Neuronal stem cell (in vitro differentiated cells): ENCODE measurements around the gene SPARCL1.
"Not testable (repeated sequence)": the region's sequence is repeated elsewhere in the genome, so short reads cannot be mapped to it uniquely, and the experiment has no call there.

ENCODE experiments used
- DNase-seq: peaks from one replicate; pipeline ENCODE4 v3.0.0-alpha.2; 2013; ENCODE audit warnings: low spot score
- H2AFZ ChIP-seq: one replicate; pipeline ENCODE4 v1.6.1; 2013; ENCODE audit warnings: mild to moderate bottlenecking, low read length, inconsistent platforms
- H2AK5ac ChIP-seq: 2 replicates; pipeline ENCODE4 v1.6.1; 2013; ENCODE audit warnings: low read depth, mild to moderate bottlenecking, inconsistent platforms, low read length, moderate library complexity, mixed read lengths
- H2BK120ac ChIP-seq: 2 replicates; pipeline ENCODE4 v1.6.1; 2013; ENCODE audit warnings: low read depth, mild to moderate bottlenecking, inconsistent platforms, low read length, moderate library complexity, mixed read lengths
- H2BK12ac ChIP-seq: one replicate; pipeline ENCODE4 v1.6.1; 2013; ENCODE audit warnings: low read length, inconsistent platforms
- H2BK15ac ChIP-seq: 2 replicates; pipeline ENCODE4 v1.6.1; 2013; ENCODE audit warnings: mild to moderate bottlenecking, low read length, inconsistent platforms, mixed read lengths
- H2BK5ac ChIP-seq: one replicate; pipeline ENCODE4 v1.6.1; 2013; ENCODE audit warnings: inconsistent platforms, mild to moderate bottlenecking, low read length, moderate library complexity
- H3K14ac ChIP-seq: one replicate; pipeline ENCODE4 v1.6.1; 2013; ENCODE audit warnings: low read length, inconsistent platforms
- H3K18ac ChIP-seq: 2 replicates; pipeline ENCODE4 v1.6.1; 2013; ENCODE audit warnings: low read length, inconsistent platforms
- H3K23ac ChIP-seq: 2 replicates; pipeline ENCODE4 v1.6.1; 2013; ENCODE audit warnings: low read depth, mild to moderate bottlenecking, mixed read lengths, low read length, inconsistent platforms; ENCODE audit not compliant: poor library complexity
- H3K27ac ChIP-seq: replicated peaks from 3 replicates; pipeline ENCODE4 v1.5.1; 2013; ENCODE audit warnings: low read length, inconsistent platforms
- H3K27me3 ChIP-seq, 3 experiments: 2 replicates each; pipeline ENCODE4 v1.6.1; 2013; ENCODE audit warnings: low read length in 3 of 3, mild to moderate bottlenecking in 2 of 3, inconsistent platforms in 1 of 3, low read depth in 1 of 3, mixed read lengths in 1 of 3, moderate library complexity in 1 of 3; ENCODE audit not compliant: control insufficient read depth in 3 of 3, insufficient read depth in 3 of 3
- H3K36me3 ChIP-seq, 2 donors: replicated peaks in 1 of 2; 2 replicates each; pipeline ENCODE4 v1.6.1; 2013; ENCODE audit warnings: low read length in 2 of 2; ENCODE audit not compliant: control insufficient read depth in 2 of 2, insufficient read depth in 2 of 2
- H3K4ac ChIP-seq: 2 replicates; pipeline ENCODE4 v1.6.1; 2013; ENCODE audit warnings: inconsistent platforms, mild to moderate bottlenecking, low read length, moderate library complexity
- H3K4me1 ChIP-seq, 2 donors: 1 replicate in 1 of 2; 2 replicates in 1 of 2; pipeline ENCODE4 v1.6.1; 2013; ENCODE audit warnings: low read length in 2 of 2, low read depth in 1 of 2; ENCODE audit not compliant: control insufficient read depth in 2 of 2, insufficient read depth in 1 of 2
- H3K4me2 ChIP-seq: one replicate; pipeline ENCODE4 v1.6.1; 2013; ENCODE audit warnings: mild to moderate bottlenecking, low read length, inconsistent platforms; ENCODE audit not compliant: insufficient read depth, poor library complexity, severe bottlenecking
- H3K4me3 ChIP-seq, 2 donors: 2 replicates each; pipeline ENCODE4 v1.5.1; 2013; ENCODE audit warnings: low read length in 2 of 2, mild to moderate bottlenecking in 2 of 2, inconsistent platforms in 1 of 2, moderate library complexity in 1 of 2
- H3K79me1 ChIP-seq: one replicate; pipeline ENCODE4 v1.6.1; 2013; ENCODE audit warnings: low read depth, mild to moderate bottlenecking, inconsistent platforms, low read length, moderate library complexity
- H3K9ac ChIP-seq: one replicate; pipeline ENCODE4 v1.6.1; 2013; ENCODE audit warnings: mild to moderate bottlenecking, low read depth, low read length, inconsistent platforms; ENCODE audit not compliant: poor library complexity
- H3K9me3 ChIP-seq, 2 donors: replicated peaks in 1 of 2; 2 replicates each; pipeline versions ENCODE3 to v1.6.1; 2013; ENCODE audit warnings: low read length in 2 of 2, mild to moderate bottlenecking in 2 of 2, inconsistent platforms in 1 of 2, low read depth in 1 of 2, mixed read lengths in 1 of 2, moderate library complexity in 1 of 2; ENCODE audit not compliant: control insufficient read depth in 2 of 2, insufficient read depth in 1 of 2
- H4K8ac ChIP-seq: one replicate; pipeline ENCODE4 v1.6.1; 2013; ENCODE audit warnings: low read depth, mild to moderate bottlenecking, inconsistent platforms, low read length, moderate library complexity
- H4K91ac ChIP-seq: one replicate; pipeline ENCODE4 v1.6.1; 2013; ENCODE audit warnings: low read length, low read depth, mild to moderate bottlenecking, inconsistent platforms; ENCODE audit not compliant: poor library complexity
- WGBS, 2 donors: extraction: QIAGEN DNeasy Blood & Tissue Kit; methylation state at CpG; one replicate each; pipeline ENCODE4 v1.1.7; 2013; ENCODE audit warnings: missing lambda C conversion rate in 2 of 2, mixed read lengths in 1 of 2; ENCODE audit not compliant: insufficient read length in 2 of 2, insufficient replicate concordance in 1 of 2; ENCODE audit errors: extremely low coverage in 2 of 2; 5-methylcytosine and 5-hydroxymethylcytosine counted together

SPARCL1 gene

DNA sequence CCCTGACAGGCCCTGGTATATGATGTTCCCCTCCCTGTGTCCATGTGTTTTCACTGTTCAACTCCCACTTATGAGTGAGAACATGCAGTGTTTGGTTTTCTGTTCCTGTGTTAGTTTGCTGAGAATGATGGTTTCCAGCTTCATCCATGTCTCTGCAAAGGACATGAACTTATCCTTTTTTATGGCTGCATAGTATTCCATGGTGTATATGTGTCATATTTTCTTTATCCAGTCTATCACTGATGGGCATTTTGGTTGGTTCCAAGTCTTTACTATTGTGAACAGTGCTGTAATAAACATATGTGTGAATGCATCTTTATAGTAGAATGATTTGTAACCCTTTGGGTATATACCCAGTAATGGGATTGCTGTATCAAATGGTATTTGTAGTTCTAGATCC is 45.9 kb downstream of the SPARCL1 start:
- not testable (repeated sequence) for H3K4me3 ChIP-seq, H2BK12ac ChIP-seq, H3K27ac ChIP-seq, H3K27me3 ChIP-seq, H3K4me2 ChIP-seq, H3K4me1 ChIP-seq, H2BK5ac ChIP-seq, H2BK120ac ChIP-seq, H2AFZ ChIP-seq, H3K4ac ChIP-seq, H4K8ac ChIP-seq, H2AK5ac ChIP-seq, H3K9ac ChIP-seq, H4K91ac ChIP-seq, H3K36me3 ChIP-seq, H2BK15ac ChIP-seq, H3K18ac ChIP-seq, H3K23ac ChIP-seq, H3K9me3 ChIP-seq, H3K14ac ChIP-seq, H3K79me1 ChIP-seq, DNase-seq

DNA sequence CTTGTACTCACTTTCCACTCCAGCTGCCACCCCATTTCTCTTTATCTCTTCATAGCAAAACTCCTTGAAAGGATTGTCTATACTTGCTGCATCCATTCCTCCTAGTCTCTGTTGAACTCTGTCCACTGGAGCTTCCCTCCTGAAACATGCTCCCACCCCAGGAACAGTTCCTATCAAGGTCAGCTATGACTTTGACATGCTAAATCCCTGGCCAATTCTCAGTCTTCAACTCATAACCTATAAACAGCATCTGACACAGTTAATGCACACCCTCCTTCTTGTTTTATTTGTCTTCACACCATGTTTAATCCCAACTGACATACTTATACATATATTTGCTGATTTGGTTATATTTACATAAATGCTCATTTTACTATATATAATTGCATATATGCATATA is 47.8 kb downstream of the SPARCL1 start:
- Histone ChIP-seq H3K14ac (no peak overlapping the region), H3K18ac (no peak overlapping the region), H4K8ac (no peak overlapping the region), H3K23ac (no peak overlapping the region), H3K27me3 (no peaks in the 10 kb centered on the region), H3K4me3 (no peak overlapping the region), H2AFZ (no peak overlapping the region), H3K4me1 (no peaks in the 10 kb centered on the region), H3K79me1 (no peaks in the 10 kb centered on the region), H3K4me2 (no peak overlapping the region), H3K4ac (no peak overlapping the region), H4K91ac (no peak overlapping the region), H3K27ac (no peak overlapping the region), H2BK120ac (no peak overlapping the region), H3K9ac (no peak overlapping the region), H2BK5ac (no peak overlapping the region), H2BK12ac (no peak overlapping the region), H2BK15ac (no peak overlapping the region), H2AK5ac (no peak overlapping the region), H3K9me3 (no peaks in the 10 kb centered on the region), H3K36me3 (no peaks in the 10 kb centered on the region)
- no peak for DNase-seq

DNA sequence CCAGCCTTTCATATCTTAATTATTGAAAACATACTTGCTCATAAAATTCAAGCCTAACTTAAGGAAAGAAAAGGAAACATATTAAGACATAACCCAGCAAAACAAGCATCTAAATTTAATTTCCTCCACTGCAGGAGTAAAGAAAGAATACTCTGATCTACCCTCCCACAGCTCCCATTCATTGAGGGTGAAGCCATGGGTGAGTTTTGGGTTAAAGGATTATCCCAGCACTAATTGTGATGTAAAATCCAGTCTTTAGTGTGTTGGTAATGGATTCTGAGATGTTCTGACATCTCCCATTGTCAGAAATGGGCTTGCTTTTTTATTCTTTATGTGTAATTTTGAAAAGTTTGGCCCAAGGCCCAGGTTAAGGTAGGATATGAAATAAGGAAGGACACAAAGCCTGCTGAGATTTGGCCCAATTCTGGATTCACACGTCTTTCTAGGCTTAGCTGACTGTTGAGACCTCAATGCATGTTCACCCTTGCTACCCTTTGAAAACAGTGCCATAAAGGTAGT is 50.4 kb downstream of the SPARCL1 start:
- Histone ChIP-seq H3K27ac (no peak overlapping the region), H2AFZ (no peak overlapping the region), H2AK5ac (no peak overlapping the region), H2BK5ac (no peak overlapping the region), H3K4me3 (no peak overlapping the region), H2BK120ac (no peak overlapping the region), H3K9ac (no peak overlapping the region), H4K8ac (no peak overlapping the region), H3K79me1 (no peaks in the 10 kb centered on the region), H3K4me2 (no peak overlapping the region), H2BK12ac (no peak overlapping the region), H2BK15ac (no peak overlapping the region), H3K36me3 (no peaks in the 10 kb centered on the region), H3K14ac (no peak overlapping the region), H4K91ac (no peak overlapping the region), H3K18ac (no peak overlapping the region), H3K23ac (no peak overlapping the region), H3K4ac (no peak overlapping the region), H3K9me3 (no peaks in the 10 kb centered on the region), H3K4me1 (no peaks in the 10 kb centered on the region), H3K27me3 (no peaks in the 10 kb centered on the region)
- no CpG with 5 or more reads among the region's 1 CpG for WGBS, 2 donors
- no peak for DNase-seq

DNA sequence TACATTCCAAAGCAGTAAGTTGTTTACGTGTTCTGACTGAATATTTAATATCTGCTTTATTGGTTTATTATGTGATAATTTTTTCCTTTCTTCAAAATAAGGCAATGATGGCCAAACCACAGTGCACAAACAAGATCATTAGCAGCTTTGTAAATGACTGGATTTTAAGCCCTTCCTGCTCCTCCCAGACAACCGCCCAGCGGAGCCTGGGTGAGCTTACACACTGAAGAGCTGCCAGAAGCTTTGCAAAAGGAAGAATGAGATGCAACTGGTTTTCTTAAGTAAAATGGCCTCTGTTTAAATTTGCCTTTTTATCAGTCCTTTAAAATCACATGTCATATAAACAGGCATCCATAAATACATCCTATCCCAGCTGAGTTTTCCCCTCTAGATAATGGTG is 52.2 kb downstream of the SPARCL1 start:
- Histone ChIP-seq H2BK12ac (no peak overlapping the region), H3K9me3 (no peaks in the 10 kb centered on the region), H3K4ac (no peak overlapping the region), H2AK5ac (no peak overlapping the region), H3K27me3 (no peaks in the 10 kb centered on the region), H3K36me3 (no peaks in the 10 kb centered on the region), H3K79me1 (no peaks in the 10 kb centered on the region), H3K23ac (no peak overlapping the region), H3K18ac (no peak overlapping the region), H3K4me1 (no peaks in the 10 kb centered on the region), H2BK120ac (no peak overlapping the region), H3K27ac (no peak overlapping the region), H4K91ac (no peak overlapping the region), H4K8ac (no peak overlapping the region), H2BK5ac (no peak overlapping the region), H3K4me3 (no peak overlapping the region), H3K4me2 (no peak overlapping the region), H3K9ac (no peak overlapping the region), H2AFZ (no peak overlapping the region), H2BK15ac (no peak overlapping the region), H3K14ac (no peak overlapping the region)
- no peak for DNase-seq
- no CpG with 5 or more reads among the region's 3 CpGs for WGBS, 2 donors
